ENCODE measurements around the gene FXYD6.

DNA sequence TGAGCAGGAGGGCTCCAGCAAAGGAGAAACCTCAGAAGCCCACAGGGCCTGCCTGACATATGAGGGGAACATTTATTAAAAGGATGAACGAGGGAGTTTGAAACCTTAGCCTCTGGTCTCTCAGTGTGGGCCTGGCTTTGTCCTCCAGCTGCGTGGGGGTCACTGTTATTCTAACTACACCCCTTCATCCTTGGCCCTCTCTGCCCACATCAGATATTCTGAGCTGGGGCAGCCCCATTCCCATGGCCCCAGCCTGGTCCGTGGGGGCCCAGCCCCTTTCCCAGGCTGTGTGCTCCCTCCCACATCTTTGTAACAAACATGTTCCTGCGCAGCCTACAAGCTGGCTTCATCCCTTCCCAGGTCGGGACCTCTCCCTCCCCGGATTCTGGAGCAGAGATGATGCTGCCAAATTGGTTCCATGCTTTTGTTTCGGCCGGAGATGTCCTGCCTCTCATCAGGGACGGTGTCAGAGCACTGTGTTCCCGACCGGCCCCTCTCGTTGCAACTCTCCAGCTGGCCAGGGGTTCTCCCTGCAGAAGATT, 4.0 kb downstream of the FXYD6 start:
- TF ChIP-seq, protein P1, sequence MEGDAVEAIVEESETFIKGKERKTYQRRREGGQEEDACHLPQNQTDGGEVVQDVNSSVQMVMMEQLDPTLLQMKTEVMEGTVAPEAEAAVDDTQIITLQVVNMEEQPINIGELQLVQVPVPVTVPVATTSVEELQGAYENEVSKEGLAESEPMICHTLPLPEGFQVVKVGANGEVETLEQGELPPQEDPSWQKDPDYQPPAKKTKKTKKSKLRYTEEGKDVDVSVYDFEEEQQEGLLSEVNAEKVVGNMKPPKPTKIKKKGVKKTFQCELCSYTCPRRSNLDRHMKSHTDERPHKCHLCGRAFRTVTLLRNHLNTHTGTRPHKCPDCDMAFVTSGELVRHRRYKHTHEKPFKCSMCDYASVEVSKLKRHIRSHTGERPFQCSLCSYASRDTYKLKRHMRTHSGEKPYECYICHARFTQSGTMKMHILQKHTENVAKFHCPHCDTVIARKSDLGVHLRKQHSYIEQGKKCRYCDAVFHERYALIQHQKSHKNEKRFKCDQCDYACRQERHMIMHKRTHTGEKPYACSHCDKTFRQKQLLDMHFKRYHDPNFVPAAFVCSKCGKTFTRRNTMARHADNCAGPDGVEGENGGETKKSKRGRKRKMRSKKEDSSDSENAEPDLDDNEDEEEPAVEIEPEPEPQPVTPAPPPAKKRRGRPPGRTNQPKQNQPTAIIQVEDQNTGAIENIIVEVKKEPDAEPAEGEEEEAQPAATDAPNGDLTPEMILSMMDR (IDR thresholded peaks at IDR 0.05), result no peak
- TF ChIP-seq EZH2 (IDR thresholded peaks at IDR 0.05; ENCODE audit: borderline replicate concordance, insufficient read depth, low read depth, low read length, poor library complexity, severe bottlenecking), result no peak

All from B cell (primary cell).